SKM-1 treated with dmso at 0.1 percent for 144 hours (cell line): ENCODE results near the gene SLC26A11.

ENCODE experiments used
- DNase-seq: peaks from one replicate; lab custom pipeline; 2025; ENCODE audit not compliant: unreplicated experiment; lab: John Stamatoyannopoulos, UW

Gene SLC26A11

GRCh38 chr17:80220054-80220735 lies at the start of gene SLC26A11, which contains the start of gene SGSH:
SLC26A11 (plus strand) TSS chr17:80220427; CDS start chr17:80221561, 1,134 bp downstream.
SGSH (minus strand) TSS chr17:80220333; CDS start chr17:80220313, 20 bp downstream.
- DNase-seq: no peak

- DNase-seq: no peak
These were observed 48.5 kb upstream of the SLC26A11 start for GRCh38 chr17:80171681-80172080.

DNA sequence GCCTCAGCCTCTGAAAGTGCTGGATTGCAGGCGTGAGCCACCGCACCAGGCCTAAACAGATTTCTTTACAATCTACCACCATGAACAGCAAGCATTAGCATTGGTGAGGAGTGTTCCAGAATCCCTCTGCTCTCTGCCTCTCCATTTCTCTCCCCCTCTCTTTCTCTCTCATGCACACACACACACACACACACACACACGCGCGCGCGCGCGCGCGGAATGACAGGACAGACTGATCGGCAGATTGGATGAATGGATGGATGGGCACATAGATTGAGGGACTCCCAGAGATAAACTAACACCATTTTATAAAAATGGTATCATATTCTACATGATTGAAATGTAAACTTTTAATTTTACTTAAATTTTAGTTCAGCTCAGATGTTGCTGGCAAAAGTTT lies 47.1 kb upstream of the SLC26A11 start:
- DNase-seq: no peak

GRCh38 chr17:80173916-80174315 lies 46.3 kb upstream of the SLC26A11 start:
- no peak for DNase-seq

- DNase-seq: no peak
These were observed 43.5 kb upstream of the SLC26A11 start for GRCh38 chr17:80176757-80177156.

DNA sequence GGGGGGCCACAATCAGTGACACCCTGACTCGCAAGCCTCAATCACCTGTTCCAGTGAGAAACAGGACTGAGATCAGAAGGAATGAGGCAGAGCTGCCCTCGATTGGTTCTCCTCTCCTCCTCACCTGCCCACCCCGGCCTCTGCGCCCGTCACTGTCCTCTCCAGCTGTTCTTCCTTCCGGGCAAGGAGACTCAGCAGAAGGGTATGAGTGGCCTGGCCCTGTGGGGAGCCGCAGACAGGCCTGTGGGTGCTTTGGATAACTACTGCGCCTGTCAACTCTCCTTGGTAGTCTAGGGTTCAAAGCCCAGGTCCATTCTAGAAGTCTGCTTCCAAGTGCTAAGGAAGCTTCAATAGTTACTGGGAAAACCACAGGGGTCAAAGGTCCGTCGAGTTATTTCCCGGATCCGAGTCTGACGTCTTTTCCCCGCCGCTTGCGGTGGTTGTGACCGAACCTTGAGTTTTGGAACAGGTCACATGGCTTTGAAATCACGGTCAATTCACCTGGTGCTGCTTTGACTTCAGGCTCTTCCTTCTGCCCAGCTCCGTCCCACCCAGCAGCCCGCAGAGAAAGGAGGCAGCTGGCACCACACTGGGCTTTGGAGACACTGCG lies 42.1 kb upstream of the SLC26A11 start:
- no peak for DNase-seq

- no peak for DNase-seq
These were observed 40.0 kb upstream of the SLC26A11 start for GRCh38 chr17:80180192-80180591.

- DNase-seq: no peak
These were observed 38.8 kb upstream of the SLC26A11 start for GRCh38 chr17:80181431-80181830.

DNA sequence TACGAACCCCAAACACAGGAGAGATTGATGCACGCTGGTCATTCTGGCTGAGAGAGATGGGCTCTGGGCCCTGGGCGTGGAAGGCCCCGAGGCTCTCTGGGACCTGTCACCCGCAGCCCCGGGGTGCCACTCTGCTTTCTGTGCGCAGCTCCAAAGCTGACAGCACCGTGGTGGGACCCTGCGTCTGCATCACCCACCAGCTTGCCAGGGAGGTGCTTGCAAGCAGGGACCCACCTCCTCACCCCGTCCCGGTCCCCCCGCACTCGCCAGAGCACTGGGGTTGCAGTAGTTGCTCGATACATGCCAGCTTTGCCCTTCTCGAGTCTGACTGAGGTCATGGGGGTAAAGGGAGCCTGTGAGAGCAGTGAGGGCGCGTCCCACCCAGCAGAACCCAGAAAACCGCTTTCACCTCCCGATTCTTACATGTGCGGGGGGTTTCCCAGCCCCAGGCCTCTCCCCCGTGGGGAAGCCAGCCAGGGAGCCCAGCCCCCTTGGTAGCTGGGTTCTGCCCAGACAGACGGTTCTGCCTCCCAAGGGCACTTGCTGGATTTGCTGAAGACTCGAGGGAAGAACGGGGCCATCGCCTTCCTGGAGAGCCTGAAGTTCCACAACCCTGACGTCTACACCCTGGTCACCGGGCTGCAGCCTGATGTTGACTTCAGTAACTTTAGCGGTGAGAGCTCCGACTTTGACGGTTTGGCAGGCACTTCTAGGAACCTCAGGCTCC lies 37.9 kb upstream of the SLC26A11 start:
- DNase-seq: no peak

GRCh38 chr17:80182845-80183223 lies 37.4 kb upstream of the SLC26A11 start:
- no peak for DNase-seq

DNA sequence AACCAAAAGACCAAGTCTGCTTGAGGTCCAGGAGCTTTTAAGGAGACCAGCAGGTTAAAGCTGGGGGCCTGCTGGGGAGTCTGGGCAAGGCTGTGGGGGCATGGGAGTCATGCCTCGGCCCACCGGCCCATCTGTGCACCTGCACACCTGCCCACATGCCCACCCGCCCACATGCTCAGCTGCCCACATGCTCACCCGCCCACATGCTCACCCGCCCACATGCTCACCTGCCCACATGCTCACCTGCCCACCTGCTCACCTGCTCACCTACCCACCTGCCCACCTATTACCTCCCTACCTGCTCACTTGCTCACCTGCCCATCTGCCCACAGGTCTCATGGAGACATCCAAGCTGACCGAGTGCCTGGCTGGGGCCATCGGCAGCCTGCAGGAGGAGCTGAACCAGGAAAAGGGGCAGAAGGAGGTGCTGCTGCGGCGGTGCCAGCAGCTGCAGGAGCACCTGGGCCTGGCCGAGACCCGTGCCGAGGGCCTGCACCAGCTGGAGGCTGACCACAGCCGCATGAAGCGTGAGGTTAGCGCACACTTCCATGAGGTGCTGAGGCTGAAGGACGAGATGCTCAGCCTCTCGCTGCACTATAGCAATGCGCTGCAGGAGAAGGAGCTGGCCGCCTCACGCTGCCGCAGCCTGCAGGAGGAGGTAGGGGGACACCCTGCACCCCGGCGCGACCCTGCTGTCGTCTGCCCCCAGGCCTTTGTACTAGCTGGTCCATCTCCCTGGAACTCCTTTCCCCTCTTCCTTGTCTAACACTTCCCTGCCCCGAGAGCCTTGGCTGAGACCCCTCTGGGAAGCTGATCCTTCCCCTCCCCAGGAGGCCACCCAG lies 36.4 kb upstream of the SLC26A11 start:
- DNase-seq: no peak

DNA sequence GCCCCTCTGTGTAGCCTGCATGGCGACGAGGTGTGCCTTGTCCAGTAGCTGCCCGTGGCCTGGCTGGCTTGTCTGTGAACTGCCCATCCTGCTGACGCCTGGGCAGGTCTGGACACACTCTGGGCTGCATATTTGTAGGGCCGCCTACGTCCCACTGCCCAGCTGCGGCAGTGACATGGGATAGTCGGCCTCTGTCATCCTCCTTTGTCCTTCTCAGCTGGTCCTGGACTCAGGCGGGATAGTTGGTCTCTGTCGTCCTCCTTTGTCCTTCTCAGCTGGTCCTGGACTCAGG lies 35.9 kb upstream of the SLC26A11 start:
- no peak for DNase-seq

DNA sequence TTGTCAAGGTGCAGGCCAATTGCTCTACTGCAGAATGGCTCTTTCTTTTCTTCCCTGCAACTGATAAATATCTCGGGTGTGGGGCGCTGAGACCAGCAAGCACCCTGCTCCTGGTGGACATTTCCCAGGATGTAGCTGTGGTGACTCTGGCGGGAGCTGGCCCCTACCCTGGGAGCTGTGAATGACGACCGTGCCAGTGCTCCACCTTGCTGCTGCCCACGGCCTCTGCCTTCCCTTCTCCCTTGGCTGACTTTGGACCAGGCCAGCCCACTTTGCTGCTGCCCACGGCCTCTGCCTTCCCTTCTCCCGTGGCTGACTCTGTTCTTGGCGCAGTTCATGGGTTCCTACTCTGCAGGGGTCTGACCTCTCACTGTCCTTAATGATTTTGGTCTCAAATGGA lies 34.3 kb upstream of the SLC26A11 start:
- DNase-seq: no peak

GRCh38 chr17:80187090-80187489 lies 33.1 kb upstream of the SLC26A11 start:
- DNase-seq: no peak

- DNase-seq: no peak
These were observed 32.7 kb upstream of the SLC26A11 start for GRCh38 chr17:80187515-80187941.

GRCh38 chr17:80189611-80190010 lies 30.6 kb upstream of the SLC26A11 start:
- no peak for DNase-seq

DNA sequence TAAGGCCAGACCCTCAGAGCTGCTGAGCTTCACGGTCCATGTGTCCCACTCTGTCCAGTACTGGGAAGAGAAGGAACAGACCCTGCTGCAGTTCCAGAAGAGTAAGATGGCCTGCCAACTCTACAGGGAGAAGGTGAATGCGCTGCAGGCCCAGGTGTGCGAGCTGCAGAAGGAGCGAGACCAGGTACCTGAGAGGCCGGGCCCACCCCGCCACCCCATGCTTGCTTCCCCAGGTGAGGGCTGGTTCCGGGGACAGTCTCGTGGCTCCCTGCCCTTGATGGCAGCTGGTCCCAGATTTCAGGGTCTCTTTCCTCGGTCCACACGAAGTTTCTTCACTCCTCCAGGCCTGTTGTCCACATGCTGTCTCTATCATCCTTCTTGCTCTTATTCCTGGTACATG lies 29.5 kb upstream of the SLC26A11 start:
- DNase-seq: no peak

- no peak for DNase-seq
These were observed 29.0 kb upstream of the SLC26A11 start for GRCh38 chr17:80191192-80191591.

DNA sequence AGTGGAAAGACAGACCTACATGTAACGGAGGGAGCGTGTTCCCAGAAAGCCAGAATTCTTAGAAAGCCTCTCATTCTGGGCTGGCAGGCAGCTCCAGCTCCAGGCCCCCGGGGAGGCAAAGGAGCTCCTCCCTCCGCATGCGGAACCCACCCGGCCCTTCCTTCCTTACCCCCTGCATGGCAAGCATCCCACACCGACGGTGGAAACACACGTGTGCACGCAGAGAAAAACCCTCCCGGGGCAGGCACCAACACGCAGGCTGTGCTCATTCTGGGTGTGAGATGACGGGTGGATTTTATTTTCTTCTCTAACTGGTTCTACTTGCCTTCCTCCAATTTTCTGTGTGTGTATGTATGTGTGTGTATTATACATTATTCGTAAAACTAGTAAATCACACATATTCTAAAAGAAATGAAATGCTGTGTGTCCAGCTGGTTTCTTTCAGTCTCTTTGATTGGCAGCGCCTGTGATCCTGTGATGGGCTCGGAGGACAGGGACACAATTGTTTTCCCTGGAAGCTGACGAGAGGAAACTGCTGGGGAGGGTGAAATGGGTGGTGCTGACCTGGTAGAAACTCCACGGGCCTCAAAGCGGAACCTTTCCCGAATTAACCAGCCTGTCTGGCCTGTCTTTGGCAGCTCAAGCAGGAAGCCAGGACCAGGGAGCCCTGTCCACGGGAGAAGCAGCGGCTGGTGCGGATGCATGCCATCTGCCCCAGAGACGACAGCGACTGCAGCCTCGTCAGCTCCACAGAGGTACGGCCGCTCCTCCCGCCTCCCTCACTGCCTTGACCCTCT lies 28.2 kb upstream of the SLC26A11 start:
- no peak for DNase-seq

GRCh38 chr17:80195141-80195540 lies 25.1 kb upstream of the SLC26A11 start:
- no peak for DNase-seq
